A673 (cell line): Measurements from ENCODE around the gene NMT1. TPM values are rescaled to one million over a fixed set of nuclear protein-coding genes. Genes with fewer than 3 reads are reported as not detected.

Experiments used
- BruUV-seq: library from RNA; stranded (reverse); fragments of 400-500 nt; replicated peaks from 2 replicates; lab custom pipeline; 2021; lab: Mats Ljungman, UMichigan
- CTCF ChIA-PET: fragments of 300-600 bp; sonication (Branson Sonifier 250); formaldehyde crosslinking; loops from one replicate; lab custom pipeline; 2022; ENCODE audit warnings: antibody characterized with exemption; lab: Charles Lee
- POLR2A ChIA-PET: fragments of 300-600 bp; sonication (Branson Sonifier 250); formaldehyde crosslinking; loops from one replicate; lab custom pipeline; 2022; ENCODE audit warnings: antibody characterized with exemption; ENCODE audit not compliant: low non-redundant PET; lab: Charles Lee
- DNase-seq: peaks from one replicate; pipeline ENCODE4 v3.0.0-alpha.2; 2015; ENCODE audit warnings: low spot score
- H3K27ac ChIP-seq: fragments of 200-600 bp; sonication (generic); 2 replicates; pipeline ENCODE4 v1.5.1; 2016; ENCODE audit warnings: mixed run types, low read depth, mild to moderate bottlenecking, mixed read lengths, antibody characterized with exemption, low read length; ENCODE audit not compliant: poor library complexity, severe bottlenecking
- H3K27me3 ChIP-seq: fragments of 200-600 bp; sonication (generic); replicated peaks from 2 replicates; pipeline ENCODE4 v1.6.1; 2017; ENCODE audit warnings: mixed run types, low read depth, mild to moderate bottlenecking, mixed read lengths, antibody characterized with exemption, low read length; ENCODE audit not compliant: insufficient read depth, poor library complexity
- H3K36me3 ChIP-seq: fragments of 200-600 bp; sonication (generic); 2 replicates; pipeline ENCODE4 v1.6.1; 2016; ENCODE audit warnings: mixed run types, mild to moderate bottlenecking, mixed read lengths, antibody characterized with exemption, low read length; ENCODE audit not compliant: insufficient read depth, poor library complexity, severe bottlenecking
- H3K4me1 ChIP-seq: fragments of 200-600 bp; sonication (generic); 2 replicates; pipeline ENCODE4 v1.6.1; 2017; ENCODE audit warnings: mixed run types, mild to moderate bottlenecking, mixed read lengths, antibody characterized with exemption, low read length; ENCODE audit not compliant: insufficient read depth, poor library complexity, severe bottlenecking
- H3K4me3 ChIP-seq: fragments of 200-600 bp; sonication (generic); 2 replicates; pipeline ENCODE4 v1.5.1; 2016; ENCODE audit warnings: low read depth, mixed run types, mild to moderate bottlenecking, mixed read lengths, low read length; ENCODE audit not compliant: poor library complexity, severe bottlenecking
- H3K9me3 ChIP-seq: fragments of 200-600 bp; sonication (generic); 2 replicates; pipeline ENCODE4 v1.6.1; 2016; ENCODE audit warnings: mixed run types, low read depth, mild to moderate bottlenecking, mixed read lengths, antibody characterized with exemption, low read length; ENCODE audit not compliant: poor library complexity, severe bottlenecking
- CTCF ChIP-seq: fragments of 300-800, 200-600 bp; sonication (generic); conservative IDR thresholded peaks from 2 replicates; pipeline ENCODE4 v1.5.1; 2017; ENCODE audit warnings: low read depth, mild to moderate bottlenecking, antibody characterized with exemption, low read length, moderate library complexity, mixed read lengths
- EZH2 ChIP-seq: fragments of 200-600 bp; sonication (generic); IDR thresholded peaks from 2 replicates; pipeline ENCODE4 v1.6.1; 2017; ENCODE audit warnings: borderline replicate concordance, low read depth, mild to moderate bottlenecking, mixed read lengths, antibody characterized with exemption, low read length; ENCODE audit not compliant: poor library complexity, severe bottlenecking
- intact Hi-C: fragments of 100-400 bp; cut with micrococcal nuclease; formaldehyde crosslinking; loops from one replicate; pipeline ENCODE4 v1.10.0; 2022; ENCODE audit not compliant: unreplicated experiment
- total RNA-seq: library from RNA; stranded (reverse); gene quantifications from 2 replicates; pipeline ENCODE4 v1.2.3, GENCODE V29; 2021

NMT1 gene
- total RNA-seq, 1 experiment from 2014 or later: 108 TPM

GRCh38 chr17:45146890-45147580 lies 85.9 kb downstream of the NMT1 start:
- BruUV-seq: TSS peak; percentile 72
- ChIA-PET CTCF (interaction anchor here (3.3 kb wide), 1 partner anchor 12 kb away, joined by 16 read pairs; the partner anchor contains the start of gene ACBD4), POLR2A (no interaction called here)
- intact Hi-C loops: no loop called here
- Histone ChIP-seq H3K36me3 (no peaks in the 10 kb centered on the region), H3K4me1 (peaks cover 26% of the 10 kb centered on the region), H3K27me3 (no peaks in the 10 kb centered on the region), H3K27ac (peak overlapping the region; percentile 98), H3K4me3 (peak overlapping the region; percentile 47), H3K9me3 (no peaks in the 10 kb centered on the region)
- TF ChIP-seq EZH2 (no peak), CTCF (no peak)
- DNase-seq: peak; percentile 72

- Histone ChIP-seq H3K4me1 (peaks cover 26% of the 10 kb centered on the region), H3K27ac (peak overlapping the region; percentile 98), H3K4me3 (peak overlapping the region; percentile 47), H3K9me3 (no peaks in the 10 kb centered on the region), H3K36me3 (no peaks in the 10 kb centered on the region), H3K27me3 (no peaks in the 10 kb centered on the region)
- no TSS peak for BruUV-seq
- intact Hi-C loops: no loop called here
- TF ChIP-seq EZH2: no peak
- TF ChIP-seq CTCF: no peak
- peak; percentile 93 for DNase-seq
- POLR2A ChIA-PET: interaction anchor here (0.6 to 1.1 kb wide), 7 partner anchors 14 to 74 kb away, joined by 3 to 8 read pairs (median 6); partner anchors contain the start of gene HEXIM2
- CTCF ChIA-PET: interaction anchor here (0.6 to 3.3 kb wide), 4 partner anchors 12 to 174 kb away, joined by 7 to 16 read pairs (median 12); partner anchors contain the start of genes ACBD4 and HEXIM2
These were observed 86.6 kb downstream of the NMT1 start for GRCh38 chr17:45147581-45148182.

GRCh38 chr17:45148183-45149036 lies 87.3 kb downstream of the NMT1 start, which contains the start of gene HEXIM1:
Gene HEXIM1 (plus strand): TSS chr17:45148475. CDS start chr17:45149191, 716 bp downstream.
- TF ChIP-seq EZH2 (no peak), CTCF (no peak)
- intact Hi-C loops: no loop called here
- H3K27me3 ChIP-seq: no peaks in the 10 kb centered on the region
- POLR2A ChIA-PET: interaction anchor here (0.6 to 1.1 kb wide), 9 partner anchors 13 to 620 kb away, joined by 3 to 8 read pairs (median 6); partner anchors contain the start of gene HEXIM2
- CTCF ChIA-PET: interaction anchor here (0.5 to 3.3 kb wide), 8 partner anchors 10 to 211 kb away, joined by 3 to 16 read pairs (median 7); partner anchors contain the start of genes ACBD4 and HEXIM2
- peak within 1 kb of the TSS; percentile 81 for H3K4me3 ChIP-seq
- H3K36me3 ChIP-seq: no peaks in the 10 kb centered on the region
- H3K4me1 ChIP-seq: peaks cover 19% of the 10 kb centered on the region
- H3K9me3 ChIP-seq: no peaks in the 10 kb centered on the region
- DNase-seq: peak; percentile 98
- H3K27ac ChIP-seq: peak within 1 kb of the TSS; percentile 98
- BruUV-seq: TSS peak; percentile 78
